HG03025 (cell line): ENCODE measurements around the gene FTO.

ENCODE experiments used
- ATAC-seq: cut with Tn5 transposase; IDR thresholded peaks from one replicate; pipeline ENCODE4 v1.9.1; 2021; ENCODE audit warnings: mild to moderate bottlenecking, moderate library complexity; ENCODE audit not compliant: unreplicated experiment, low FRiP score

Gene FTO

GRCh38 chr16:53950677-53951076 lies 246.7 kb downstream of the FTO start:
- no peak for ATAC-seq

- ATAC-seq = peak; percentile 61
These were observed 248.6 kb downstream of the FTO start for GRCh38 chr16:53952215-53953208.

- no peak for ATAC-seq
These were observed 249.4 kb downstream of the FTO start for GRCh38 chr16:53953336-53953735.

GRCh38 chr16:53955221-53955875 lies 251.4 kb downstream of the FTO start:
- ATAC-seq = no peak

- no peak for ATAC-seq
These were observed 254.5 kb downstream of the FTO start for GRCh38 chr16:53958341-53958880.

- no peak for ATAC-seq
These were observed 256.3 kb downstream of the FTO start for GRCh38 chr16:53960050-53960812.

- no peak for ATAC-seq
These were observed 257.1 kb downstream of the FTO start for GRCh38 chr16:53960954-53961616.

- no peak for ATAC-seq
These were observed 258.1 kb downstream of the FTO start for GRCh38 chr16:53962041-53962440.

GRCh38 chr16:53964145-53964790 lies 260.3 kb downstream of the FTO start:
- no peak for ATAC-seq

- ATAC-seq = no peak
These were observed 263.0 kb downstream of the FTO start for GRCh38 chr16:53966821-53967571.

GRCh38 chr16:53967572-53967971 lies 263.6 kb downstream of the FTO start:
- no peak for ATAC-seq

- ATAC-seq = no peak
These were observed 264.5 kb downstream of the FTO start for GRCh38 chr16:53968454-53968853.

GRCh38 chr16:53968896-53969295 lies 264.9 kb downstream of the FTO start:
- ATAC-seq = no peak

GRCh38 chr16:53971616-53972015 lies 267.7 kb downstream of the FTO start:
- no peak for ATAC-seq

GRCh38 chr16:53973021-53973420 lies 269.1 kb downstream of the FTO start:
- no peak for ATAC-seq

GRCh38 chr16:53974484-53975080 lies 270.6 kb downstream of the FTO start:
- ATAC-seq = no peak

- ATAC-seq = no peak
These were observed 276.7 kb downstream of the FTO start for GRCh38 chr16:53980675-53981074.

- ATAC-seq = no peak
These were observed 278.7 kb downstream of the FTO start for GRCh38 chr16:53982631-53983042.

- ATAC-seq = no peak
These were observed 281.0 kb downstream of the FTO start for GRCh38 chr16:53984936-53985335.
